SK-N-MC (cell line): ENCODE data around the gene PKNOX2.
A peak's percentile ranks its signal among the peaks of the same experiment; 100 is the strongest.

Experiments used
- DNase-seq: peaks from one replicate; pipeline ENCODE4 v3.0.0-alpha.2; 2011; ENCODE audit warnings: low read depth, low spot score
- H3K27ac ChIP-seq: fragments of 200-600 bp; sonication (generic); 2 replicates; pipeline ENCODE4 v1.5.1; 2016; ENCODE audit warnings: mixed run types
- H3K36me3 ChIP-seq: fragments of 200-600 bp; sonication (generic); 2 replicates; pipeline ENCODE4 v1.6.1; 2017; ENCODE audit warnings: antibody characterized with exemption, low read length, mixed read lengths; ENCODE audit not compliant: insufficient read depth
- H3K4me3 ChIP-seq: fragments of 200-600 bp; sonication (generic); 2 replicates; pipeline ENCODE4 v1.5.1; 2016
- H3K9ac ChIP-seq: fragments of 200-600 bp; sonication (generic); 2 replicates; pipeline ENCODE4 v1.8.0; 2017; ENCODE audit warnings: mixed run types, mixed read lengths; ENCODE audit not compliant: insufficient read length
- H3K9me3 ChIP-seq: fragments of 200-600 bp; sonication (generic); 2 replicates; pipeline ENCODE4 v1.6.1; 2017; ENCODE audit warnings: low read depth, mild to moderate bottlenecking, antibody characterized with exemption, low read length, moderate library complexity, mixed read lengths
- EZH2 ChIP-seq: fragments of 200-600 bp; sonication (generic); IDR thresholded peaks from one replicate; pipeline ENCODE4 v1.6.1; 2017; ENCODE audit warnings: antibody characterized with exemption
- FOXP2 ChIP-seq: optimal IDR thresholded peaks from 2 replicates; pipeline ENCODE3; 2011; ENCODE audit warnings: mild to moderate bottlenecking, moderate library complexity; ENCODE audit not compliant: insufficient read depth; ENCODE audit errors: extremely low read length, control extremely low read depth
- POLR2AphosphoS5 ChIP-seq: IDR thresholded peaks from 2 replicates; pipeline ENCODE4 v1.6.1; 2012; ENCODE audit warnings: mild to moderate bottlenecking, low read depth, low read length, borderline replicate concordance

Gene PKNOX2

GRCh38 chr11:125148011-125148410, 16.5 kb upstream of the PKNOX2 start:
- H3K9me3 ChIP-seq: no peaks in the 10 kb centered on the region
- no peak overlapping the region for H3K9ac ChIP-seq
- TF ChIP-seq EZH2: no peak
- TF ChIP-seq FOXP2: no peak
- TF ChIP-seq POLR2AphosphoS5: no peak
- no peak overlapping the region for H3K27ac ChIP-seq
- no peak overlapping the region for H3K4me3 ChIP-seq
- no peaks in the 10 kb centered on the region for H3K36me3 ChIP-seq
- no peak for DNase-seq

DNA sequence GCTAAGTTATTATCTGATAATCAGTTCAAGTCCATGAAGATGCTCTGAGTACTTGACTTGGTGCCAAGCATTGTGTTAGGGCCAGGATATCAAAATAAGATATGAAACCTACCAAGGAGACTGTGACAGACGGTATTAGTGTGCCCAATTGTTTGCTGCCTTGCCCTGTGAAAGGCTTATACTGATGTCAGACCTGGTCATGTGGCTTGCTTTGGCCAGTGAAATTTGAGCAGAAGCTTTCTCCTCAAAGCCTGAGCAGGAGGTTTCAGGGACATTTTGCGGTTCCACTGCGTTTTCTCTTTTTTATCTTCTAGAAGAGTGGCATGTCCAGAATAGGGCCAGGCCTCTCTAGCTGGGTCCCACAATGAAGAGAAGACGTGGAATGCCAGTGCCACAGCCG, 15.8 kb upstream of the PKNOX2 start:
- no peak for DNase-seq
- H3K36me3 ChIP-seq: no peaks in the 10 kb centered on the region
- no peak overlapping the region for H3K27ac ChIP-seq
- no peak for TF ChIP-seq POLR2AphosphoS5
- no peak for TF ChIP-seq FOXP2
- no peak for TF ChIP-seq EZH2
- H3K9ac ChIP-seq: no peak overlapping the region
- no peaks in the 10 kb centered on the region for H3K9me3 ChIP-seq
- H3K4me3 ChIP-seq: no peak overlapping the region

GRCh38 chr11:125153837-125154236, 10.7 kb upstream of the PKNOX2 start:
- Histone ChIP-seq H3K27ac (no peak overlapping the region), H3K9me3 (no peaks in the 10 kb centered on the region), H3K36me3 (no peaks in the 10 kb centered on the region), H3K9ac (no peak overlapping the region), H3K4me3 (no peak overlapping the region)
- no peak for DNase-seq
- no peak for TF ChIP-seq EZH2

DNA sequence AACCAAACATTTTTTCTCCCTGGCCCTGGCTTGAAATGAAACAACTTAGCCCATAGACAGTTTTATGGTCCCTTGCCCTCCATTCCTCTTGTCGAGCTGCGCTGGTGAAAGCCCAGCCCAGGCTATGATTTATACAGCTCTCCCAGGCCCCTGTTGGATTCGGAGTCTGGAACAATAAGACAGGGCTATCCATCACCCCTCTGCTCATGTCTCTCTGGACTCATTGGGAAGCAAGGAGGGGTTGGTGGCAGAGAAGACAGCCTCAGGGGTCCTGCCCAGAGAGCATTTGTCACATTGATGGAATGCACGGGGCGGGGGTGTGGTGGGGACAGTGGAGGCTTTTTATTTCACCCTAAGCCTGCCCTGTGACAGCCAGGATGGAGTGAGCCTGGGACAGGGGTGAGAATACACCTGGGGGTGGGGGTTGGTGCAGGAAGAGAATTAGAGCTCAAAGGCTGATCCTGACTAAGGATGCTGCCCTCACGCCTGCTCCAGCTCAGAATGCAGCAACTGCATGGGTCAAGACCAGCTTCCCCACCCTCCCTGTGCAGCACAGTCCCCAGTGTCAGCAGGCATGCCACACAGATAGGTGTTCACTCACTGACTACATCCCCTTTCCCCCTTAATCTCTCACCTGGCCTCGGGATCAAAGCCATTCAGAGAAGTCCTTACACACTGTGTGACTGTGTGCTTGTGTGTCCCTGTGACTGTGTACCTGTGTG, 10.0 kb upstream of the PKNOX2 start:
- DNase-seq: no peak
- Histone ChIP-seq H3K36me3 (no peaks in the 10 kb centered on the region), H3K9me3 (no peaks in the 10 kb centered on the region), H3K4me3 (no peak overlapping the region), H3K9ac (no peak overlapping the region), H3K27ac (no peak overlapping the region)
- no peak for TF ChIP-seq POLR2AphosphoS5

DNA sequence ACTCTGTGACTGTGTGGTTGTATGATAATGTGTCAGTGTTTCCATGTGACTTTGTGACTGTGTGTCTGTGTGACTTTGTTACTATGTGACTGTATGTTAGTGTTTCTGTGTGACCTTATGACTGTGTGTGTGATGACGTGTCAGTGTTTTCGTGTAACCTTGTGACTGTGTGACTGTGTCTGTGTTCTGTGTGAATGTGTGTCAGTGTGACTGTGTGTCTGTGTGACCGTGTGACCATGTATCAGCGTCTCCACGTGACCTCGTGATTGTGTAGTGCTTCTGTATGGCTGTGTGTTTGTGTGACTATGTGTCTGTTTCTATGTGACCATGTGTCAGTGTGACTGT, 9.5 kb upstream of the PKNOX2 start:
- H3K36me3 ChIP-seq: no peaks in the 10 kb centered on the region
- no peaks in the 10 kb centered on the region for H3K9me3 ChIP-seq
- TF ChIP-seq POLR2AphosphoS5 (no peak), FOXP2 (no peak), EZH2 (no peak)
- H3K4me3 ChIP-seq: no peak overlapping the region
- no peak overlapping the region for H3K9ac ChIP-seq
- H3K27ac ChIP-seq: no peak overlapping the region
- no peak for DNase-seq

GRCh38 chr11:125155767-125156166, 8.8 kb upstream of the PKNOX2 start:
- Histone ChIP-seq H3K36me3 (no peaks in the 10 kb centered on the region), H3K4me3 (no peak overlapping the region), H3K27ac (no peak overlapping the region), H3K9ac (no peak overlapping the region), H3K9me3 (no peaks in the 10 kb centered on the region)
- no peak for DNase-seq
- TF ChIP-seq EZH2: no peak
- TF ChIP-seq POLR2AphosphoS5: no peak
- TF ChIP-seq FOXP2: no peak

GRCh38 chr11:125156346-125157117, 8.0 kb upstream of the PKNOX2 start:
- Histone ChIP-seq H3K9ac (no peak overlapping the region), H3K4me3 (no peak overlapping the region), H3K36me3 (no peaks in the 10 kb centered on the region), H3K9me3 (no peaks in the 10 kb centered on the region), H3K27ac (no peak overlapping the region)
- no peak for DNase-seq
- TF ChIP-seq FOXP2: no peak
- TF ChIP-seq EZH2: no peak
- TF ChIP-seq POLR2AphosphoS5: no peak

- Histone ChIP-seq H3K9ac (no peak overlapping the region), H3K27ac (peak overlapping the region; percentile 39; the same call in 1 of the 2 replicates), H3K4me3 (no peak overlapping the region), H3K9me3 (no peaks in the 10 kb centered on the region), H3K36me3 (no peaks in the 10 kb centered on the region)
- DNase-seq: no peak
- TF ChIP-seq POLR2AphosphoS5: no peak
- no peak for TF ChIP-seq FOXP2
- no peak for TF ChIP-seq EZH2
These were observed 7.3 kb upstream of the PKNOX2 start for GRCh38 chr11:125157118-125157733.
